Rectal smooth muscle tissue (tissue), 1 donor: ENCODE results near the gene MBOAT1.
"Not testable (repeated sequence)": the region's sequence is repeated elsewhere in the genome, so short reads cannot be mapped to it uniquely, and the experiment has no call there.

Source experiments
- H3K27ac ChIP-seq: one replicate; pipeline ENCODE4 v1.7.0; 2013; ENCODE audit warnings: low read depth, low read length, inconsistent platforms
- H3K27me3 ChIP-seq: one replicate; pipeline ENCODE4 v1.7.0; 2013; ENCODE audit warnings: low read length; ENCODE audit not compliant: control insufficient read depth, insufficient read depth
- H3K36me3 ChIP-seq: one replicate; pipeline ENCODE4 v1.7.0; 2013; ENCODE audit warnings: low read length; ENCODE audit not compliant: control insufficient read depth, insufficient read depth
- H3K4me1 ChIP-seq: one replicate; pipeline ENCODE4 v1.7.0; 2013; ENCODE audit warnings: low read length; ENCODE audit not compliant: control insufficient read depth, insufficient read depth
- H3K4me3 ChIP-seq: one replicate; pipeline ENCODE4 v1.7.0; 2013; ENCODE audit warnings: low read length
- H3K9ac ChIP-seq: one replicate; pipeline ENCODE4 v1.7.0; 2013; ENCODE audit warnings: low read length

Gene MBOAT1

GRCh38 chr6:20192625-20193024 is 19.6 kb downstream of the MBOAT1 start:
- Histone ChIP-seq H3K9ac (no peak overlapping the region), H3K4me3 (no peak overlapping the region), H3K36me3 (no peaks in the 10 kb centered on the region), H3K4me1 (no peaks in the 10 kb centered on the region), H3K27ac (no peak overlapping the region), H3K27me3 (no peaks in the 10 kb centered on the region)

- Histone ChIP-seq H3K4me1 (no peaks in the 10 kb centered on the region), H3K9ac (no peak overlapping the region), H3K4me3 (no peak overlapping the region), H3K27me3 (no peaks in the 10 kb centered on the region), H3K27ac (no peak overlapping the region), H3K36me3 (no peaks in the 10 kb centered on the region)
Measured at GRCh38 chr6:20191992-20192391, 20.3 kb downstream of the MBOAT1 start.

GRCh38 chr6:20188630-20189075 is 23.6 kb downstream of the MBOAT1 start:
- H3K4me1 ChIP-seq: no peaks in the 10 kb centered on the region
- no peaks in the 10 kb centered on the region for H3K27me3 ChIP-seq
- H3K27ac ChIP-seq: no peak overlapping the region
- H3K4me3 ChIP-seq: no peak overlapping the region
- H3K36me3 ChIP-seq: peaks cover 3% of the 10 kb centered on the region
- H3K9ac ChIP-seq: no peak overlapping the region

GRCh38 chr6:20186981-20187380 is 25.3 kb downstream of the MBOAT1 start:
- Histone ChIP-seq H3K27ac (no peak overlapping the region), H3K9ac (no peak overlapping the region), H3K4me1 (peaks cover 5% of the 10 kb centered on the region), H3K27me3 (no peaks in the 10 kb centered on the region), H3K4me3 (no peak overlapping the region), H3K36me3 (peaks cover 3% of the 10 kb centered on the region)

DNA sequence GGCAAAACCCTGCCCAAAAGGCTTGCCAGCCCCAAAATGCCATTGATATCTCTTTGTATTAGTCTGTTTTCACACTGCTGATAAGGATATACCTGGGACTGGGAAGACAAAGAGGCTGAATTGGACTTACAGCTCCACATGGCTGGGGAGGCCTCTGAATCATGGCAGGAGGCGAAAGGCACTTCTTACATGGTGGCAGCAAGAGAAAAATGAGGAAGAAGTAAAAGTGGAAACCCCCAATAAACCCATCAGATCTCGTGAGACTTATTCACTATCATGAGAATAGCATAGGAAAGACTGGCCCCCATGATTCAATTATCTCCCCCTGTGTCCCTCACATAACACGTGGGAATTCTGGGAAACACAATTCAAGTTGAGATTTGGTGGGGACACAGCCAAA is 28.6 kb downstream of the MBOAT1 start:
- Histone ChIP-seq H3K9ac (no peak overlapping the region), H3K27ac (no peak overlapping the region), H3K36me3 (peaks cover 3% of the 10 kb centered on the region), H3K27me3 (no peaks in the 10 kb centered on the region), H3K4me3 (no peak overlapping the region), H3K4me1 (peaks cover 5% of the 10 kb centered on the region)

- Histone ChIP-seq H3K27me3 (no peaks in the 10 kb centered on the region), H3K9ac (no peak overlapping the region), H3K4me1 (peaks cover 5% of the 10 kb centered on the region), H3K27ac (no peak overlapping the region), H3K36me3 (peaks cover 3% of the 10 kb centered on the region), H3K4me3 (no peak overlapping the region)
Measured at GRCh38 chr6:20182926-20183521, 29.2 kb downstream of the MBOAT1 start.

DNA sequence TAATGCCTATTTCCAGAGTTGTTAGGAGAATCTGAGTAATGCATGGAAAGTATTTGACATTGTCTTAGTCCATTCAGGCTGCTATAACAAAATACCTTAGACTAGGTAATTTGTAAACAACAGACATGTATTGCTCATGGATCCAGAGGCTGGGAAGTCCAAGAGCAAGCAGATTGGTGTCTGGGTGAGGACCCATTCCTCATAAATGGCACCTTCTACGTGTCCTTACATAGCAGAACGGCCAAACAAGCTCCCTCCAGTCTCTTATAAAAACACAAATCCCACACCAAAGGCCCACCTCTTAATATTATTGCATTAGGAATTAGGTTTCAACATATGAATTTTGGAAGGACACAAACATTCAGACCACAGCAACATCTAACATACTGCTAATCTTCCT is 30.2 kb downstream of the MBOAT1 start:
- H3K4me1 ChIP-seq: peaks cover 5% of the 10 kb centered on the region
- no peak overlapping the region for H3K27ac ChIP-seq
- no peaks in the 10 kb centered on the region for H3K27me3 ChIP-seq
- H3K4me3 ChIP-seq: no peak overlapping the region
- no peak overlapping the region for H3K9ac ChIP-seq
- peaks cover 3% of the 10 kb centered on the region for H3K36me3 ChIP-seq

DNA sequence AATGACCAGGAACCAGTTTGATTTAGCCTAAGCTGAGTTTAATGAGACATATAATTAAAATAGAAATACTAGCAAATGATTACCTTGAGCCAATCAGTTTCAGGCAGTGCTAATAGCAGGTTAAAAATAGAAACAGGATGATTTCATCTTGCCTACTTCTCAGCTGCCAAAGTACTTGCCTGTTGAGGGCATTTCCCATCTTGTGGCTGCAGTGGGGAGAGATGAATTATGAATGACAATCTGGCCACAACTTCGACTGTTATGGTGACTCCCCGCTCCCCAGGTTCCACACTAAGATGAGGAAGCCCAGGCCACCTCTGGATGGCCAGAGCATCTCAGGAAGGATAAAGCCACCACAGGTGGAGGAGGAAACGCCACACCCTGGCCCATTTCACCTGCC is 31.3 kb downstream of the MBOAT1 start:
- H3K27ac ChIP-seq: no peak overlapping the region
- peaks cover 3% of the 10 kb centered on the region for H3K36me3 ChIP-seq
- peaks cover 5% of the 10 kb centered on the region for H3K4me1 ChIP-seq
- no peak overlapping the region for H3K9ac ChIP-seq
- H3K27me3 ChIP-seq: no peaks in the 10 kb centered on the region
- no peak overlapping the region for H3K4me3 ChIP-seq

- H3K27ac ChIP-seq, H3K4me1 ChIP-seq, H3K27me3 ChIP-seq, H3K9ac ChIP-seq, H3K4me3 ChIP-seq, H3K36me3 ChIP-seq: not testable (repeated sequence)
Measured at GRCh38 chr6:20179287-20180045, 32.8 kb downstream of the MBOAT1 start.

- peaks cover 5% of the 10 kb centered on the region for H3K4me1 ChIP-seq
- H3K36me3 ChIP-seq: no peaks in the 10 kb centered on the region
- H3K4me3 ChIP-seq: no peak overlapping the region
- no peak overlapping the region for H3K27ac ChIP-seq
- no peaks in the 10 kb centered on the region for H3K27me3 ChIP-seq
- H3K9ac ChIP-seq: no peak overlapping the region
Measured at GRCh38 chr6:20178327-20178726, 33.9 kb downstream of the MBOAT1 start.

- no peaks in the 10 kb centered on the region for H3K4me1 ChIP-seq
- no peak overlapping the region for H3K27ac ChIP-seq
- H3K4me3 ChIP-seq: no peak overlapping the region
- no peaks in the 10 kb centered on the region for H3K36me3 ChIP-seq
- no peaks in the 10 kb centered on the region for H3K27me3 ChIP-seq
- no peak overlapping the region for H3K9ac ChIP-seq
Measured at GRCh38 chr6:20175810-20176410, 36.4 kb downstream of the MBOAT1 start.

GRCh38 chr6:20173833-20174792 is 38.2 kb downstream of the MBOAT1 start:
- Histone ChIP-seq H3K27me3 (no peaks in the 10 kb centered on the region), H3K4me3 (no peak overlapping the region), H3K4me1 (peaks cover 2% of the 10 kb centered on the region), H3K9ac (no peak overlapping the region), H3K27ac (no peak overlapping the region), H3K36me3 (no peaks in the 10 kb centered on the region)
